K562 (cell line): ENCODE data around the gene R3HDM1.
"Not testable (repeated sequence)": the region's sequence is repeated elsewhere in the genome, so short reads cannot be mapped to it uniquely, and the experiment has no call there.

Source experiments
- FOXP4 ChIP-seq: sonication (generic); formaldehyde crosslinking; IDR thresholded peaks from 2 replicates; pipeline ENCODE4 v1.8.0; 2022; ENCODE audit warnings: mild to moderate bottlenecking, missing genetic modification reagents, borderline replicate concordance
- HDGF ChIP-seq: fragments of 450-650 bp; IDR thresholded peaks from 2 replicates; pipeline ENCODE4 v1.6.1; 2016
- MAX ChIP-seq: sonication (generic); formaldehyde crosslinking; IDR thresholded peaks from 2 replicates; pipeline ENCODE4 v1.9.0; 2022; ENCODE audit warnings: mild to moderate bottlenecking, missing genetic modification reagents
- MXI1 ChIP-seq: IDR thresholded peaks from 2 replicates; pipeline ENCODE4 v1.6.1; 2011; ENCODE audit warnings: low read depth, mild to moderate bottlenecking, improper control_type of control experiment, low read length
- PATZ1 ChIP-seq: fragments of 250-450 bp; sonication (Bioruptor Pico); IDR thresholded peaks from 2 replicates; pipeline ENCODE4 v1.5.0; 2020; ENCODE audit warnings: mild to moderate bottlenecking, borderline replicate concordance
- TAF1 ChIP-seq: IDR thresholded peaks from 2 replicates; pipeline ENCODE4 v1.6.1; 2011; ENCODE audit warnings: mild to moderate bottlenecking, low read length, moderate library complexity; ENCODE audit not compliant: insufficient read depth, control insufficient read depth, severe bottlenecking; ENCODE audit errors: extremely low read depth

GRCh38 chr2:135498588-135498987 is 32.7 kb upstream of the R3HDM1 start:
- not testable (repeated sequence) for TF ChIP-seq TAF1; MXI1; MAX; HDGF; FOXP4; PATZ1 (CRISPR knock-in tag)
